DND-41 (cell line): ENCODE results near the gene CXCL11.

Source experiments
- CTCF ChIP-seq: IDR thresholded peaks from 2 replicates; pipeline ENCODE4 v1.5.1; 2012; ENCODE audit warnings: borderline replicate concordance, low read length, moderate library complexity, mild to moderate bottlenecking; ENCODE audit not compliant: poor library complexity, severe bottlenecking; ENCODE audit errors: extremely low read depth
- EZH2 ChIP-seq: IDR thresholded peaks from 3 replicates; pipeline ENCODE4 v1.6.1; 2012; ENCODE audit warnings: borderline replicate concordance, low read depth, mild to moderate bottlenecking, moderate library complexity, low read length, inconsistent platforms; ENCODE audit not compliant: severe bottlenecking

- TF ChIP-seq CTCF: no peak
- TF ChIP-seq EZH2: no peak
Observed at GRCh38 chr4:76083386-76083988, 47.6 kb upstream of the CXCL11 start.
